Ovary (tissue), 3 donors: ENCODE results near the gene EML1.

ENCODE experiments used
- EP300 ChIP-seq: sonication (generic); formaldehyde crosslinking; IDR thresholded peaks from one replicate; pipeline ENCODE4 v1.6.1; 2017; ENCODE audit warnings: antibody characterized with exemption
- POLR2A ChIP-seq: fragments of 450-650 bp; IDR thresholded peaks from one replicate; pipeline ENCODE4 v1.6.1; 2017; ENCODE audit warnings: antibody characterized with exemption, mild to moderate bottlenecking, moderate library complexity
- TF ChIP-seq, protein P1 (sequence below), 3 donors: fragments of 450-650 bp in 2 of 3; fragments of 200-600 bp in 1 of 3; IDR thresholded peaks; one replicate each; pipeline versions ENCODE4 v1.5.1 to v1.8.0; 2016 to 2022; ENCODE audit warnings: antibody characterized with exemption in 3 of 3, mild to moderate bottlenecking in 1 of 3
- donor health status: DM: no; HTN: no; CAD: no.

DNA sequence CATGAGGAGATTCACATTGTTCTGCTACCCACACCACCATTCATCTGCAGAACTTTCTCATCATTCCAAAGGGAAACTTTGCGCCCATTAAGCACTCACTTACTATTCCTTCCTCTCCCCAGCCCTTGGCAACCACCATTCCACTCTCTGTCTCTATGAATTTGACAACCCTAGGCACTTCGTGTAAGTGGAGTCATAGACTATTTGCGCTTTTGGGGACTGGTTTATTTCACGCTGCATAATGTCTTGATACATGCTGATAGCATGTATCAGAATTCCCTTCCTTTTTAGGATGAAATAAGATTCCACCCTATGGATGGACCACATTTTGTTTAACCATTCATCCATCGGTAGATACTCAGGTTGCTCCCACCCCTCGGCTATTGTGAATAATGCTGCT lies 4.5 kb upstream of the EML1 start:
- TF ChIP-seq POLR2A (no peak), EP300 (no peak)
- TF ChIP-seq, protein P1, sequence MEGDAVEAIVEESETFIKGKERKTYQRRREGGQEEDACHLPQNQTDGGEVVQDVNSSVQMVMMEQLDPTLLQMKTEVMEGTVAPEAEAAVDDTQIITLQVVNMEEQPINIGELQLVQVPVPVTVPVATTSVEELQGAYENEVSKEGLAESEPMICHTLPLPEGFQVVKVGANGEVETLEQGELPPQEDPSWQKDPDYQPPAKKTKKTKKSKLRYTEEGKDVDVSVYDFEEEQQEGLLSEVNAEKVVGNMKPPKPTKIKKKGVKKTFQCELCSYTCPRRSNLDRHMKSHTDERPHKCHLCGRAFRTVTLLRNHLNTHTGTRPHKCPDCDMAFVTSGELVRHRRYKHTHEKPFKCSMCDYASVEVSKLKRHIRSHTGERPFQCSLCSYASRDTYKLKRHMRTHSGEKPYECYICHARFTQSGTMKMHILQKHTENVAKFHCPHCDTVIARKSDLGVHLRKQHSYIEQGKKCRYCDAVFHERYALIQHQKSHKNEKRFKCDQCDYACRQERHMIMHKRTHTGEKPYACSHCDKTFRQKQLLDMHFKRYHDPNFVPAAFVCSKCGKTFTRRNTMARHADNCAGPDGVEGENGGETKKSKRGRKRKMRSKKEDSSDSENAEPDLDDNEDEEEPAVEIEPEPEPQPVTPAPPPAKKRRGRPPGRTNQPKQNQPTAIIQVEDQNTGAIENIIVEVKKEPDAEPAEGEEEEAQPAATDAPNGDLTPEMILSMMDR (IDR thresholded peaks at IDR 0.05) = no peak
